Measurements from ENCODE around the gene FBH1. TPM values are rescaled to one million over a fixed set of nuclear protein-coding genes. Genes with fewer than 3 reads are reported as not detected.

FBH1 gene
- total and polyA plus RNA-seq, 10 of the 15 experiments (the other 5 are each of a cell fraction or from before 2014, with no cell fraction given): 6.1 to 67.6 (median 47.2) TPM

- H3K4me3 ChIP-seq: no peak overlapping the region
- 86% methylated on average over 7 of the region's 7 CpGs for WGBS (ENCODE audit: insufficient coverage, insufficient replicate concordance, low lambda C conversion rate, missing lambda C conversion rate)
- DNase-seq (ENCODE audit: low read depth, low spot score) (no peak), FAIRE-seq (no peak), ATAC-seq (no peak)
- H3K4me2 ChIP-seq (ENCODE audit: control insufficient read depth, insufficient read depth): no peak overlapping the region
- ChIA-PET RAD21 (ENCODE audit: unreplicated experiment) (no interaction called here), SMC1A (ENCODE audit: uncharacterized antibody, unreplicated experiment) (no interaction called here), POLR2A (interaction anchor here (0.6 kb wide), 1 partner anchor 138 kb away, joined by 4 read pairs; the partner anchor contains the start of gene GDI2), CTCF (interaction anchor here (0.7 kb wide), 1 partner anchor 137 kb away, joined by 3 read pairs; no protein-coding TSS in a partner anchor)
- in situ Hi-C loops (cut with MboI): no loop called here
- intact Hi-C loops (cut with micrococcal nuclease; ENCODE audit: unreplicated experiment): no loop called here
- no peaks in the 10 kb centered on the region for H3K79me2 ChIP-seq (ENCODE audit: control insufficient read depth, insufficient read depth, low read length)
- H3K4me1 ChIP-seq (ENCODE audit: control insufficient read depth, insufficient read depth, low read length): no peaks in the 10 kb centered on the region
- H3K27ac ChIP-seq (ENCODE audit: control insufficient read depth, insufficient read depth): no peak overlapping the region
- H3K36me3 ChIP-seq (ENCODE audit: control insufficient read depth in 2 of 2, insufficient read depth in 2 of 2, low read length in 1 of 2): peaks cover 0 to 4% of the 10 kb centered on the region in 2 experiments; a peak in 1 of 4 replicates
- H2AFZ ChIP-seq (ENCODE audit: control insufficient read depth, low read depth, low read length): no peak overlapping the region
- H3K9me3 ChIP-seq (replicated peaks; ENCODE audit: control insufficient read depth, insufficient read depth, low read length): no peaks in the 10 kb centered on the region
- TF ChIP-seq JUNB (IDR thresholded peaks at IDR 0.05) (no peak), ZNF24 (IDR thresholded peaks at IDR 0.05) (no peak)
- no peaks in the 10 kb centered on the region for H4K20me1 ChIP-seq (ENCODE audit: control insufficient read depth, insufficient read depth)
- no peak overlapping the region for H3K9ac ChIP-seq (ENCODE audit: control insufficient read depth, insufficient read depth, low read length)
- no peaks in the 10 kb centered on the region for H3K27me3 ChIP-seq (replicated peaks in 1 of 2; ENCODE audit: control insufficient read depth in 2 of 2, insufficient read depth in 2 of 2, low read length in 1 of 2)
- BruUV-seq (replicated peaks): no TSS peak
These were observed 61.2 kb downstream of the FBH1 start for GRCh38 chr10:5951167-5951711.

DNA sequence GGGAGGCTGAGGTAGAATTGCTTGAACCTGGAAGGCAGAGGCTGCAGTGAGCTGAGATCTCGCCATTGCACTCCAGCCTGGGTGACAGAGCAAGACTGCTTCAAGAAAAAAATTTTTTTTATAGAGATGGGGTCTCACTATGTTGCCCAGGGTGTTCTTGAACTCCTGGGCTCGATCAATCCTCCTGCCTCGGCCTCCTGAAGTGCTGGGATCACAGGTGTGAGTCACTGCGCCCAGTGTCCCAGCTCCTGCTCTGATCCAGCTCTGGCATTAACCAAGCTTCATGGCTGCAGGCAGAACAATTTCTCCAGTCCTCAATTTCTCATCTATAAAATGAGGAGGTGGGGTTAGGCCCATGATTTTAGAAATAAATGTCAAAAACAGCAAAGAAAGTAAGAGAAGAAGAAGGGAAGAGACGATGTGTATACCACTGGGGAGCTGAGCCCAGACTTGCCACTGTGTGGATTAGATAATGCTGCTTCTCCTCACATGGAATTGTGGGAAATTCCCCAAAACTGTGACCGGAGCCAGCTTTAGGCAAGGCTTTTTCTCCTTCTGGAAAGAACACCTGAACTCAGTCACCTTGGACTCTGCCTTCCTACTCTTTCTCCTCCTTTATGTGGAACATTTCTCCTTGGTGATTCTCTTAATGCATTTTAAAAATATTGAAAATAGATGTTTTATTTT lies 61.8 kb downstream of the FBH1 start:
- 96% methylated on average over 6 of the region's 6 CpGs for WGBS (ENCODE audit: insufficient coverage, insufficient replicate concordance, low lambda C conversion rate, missing lambda C conversion rate)
- no peaks in the 10 kb centered on the region for H3K79me2 ChIP-seq (ENCODE audit: control insufficient read depth, insufficient read depth, low read length)
- H3K27ac ChIP-seq (ENCODE audit: control insufficient read depth, insufficient read depth): no peak overlapping the region
- ChIA-PET CTCF (interaction anchor here (0.7 kb wide), 1 partner anchor 136 kb away, joined by 3 read pairs; no protein-coding TSS in a partner anchor), SMC1A (ENCODE audit: uncharacterized antibody, unreplicated experiment) (no interaction called here), POLR2A (no interaction called here), RAD21 (ENCODE audit: unreplicated experiment) (no interaction called here)
- in situ Hi-C loops (cut with MboI) (no loop called here), intact Hi-C loops (cut with micrococcal nuclease; ENCODE audit: unreplicated experiment) (no loop called here)
- no peak overlapping the region for H3K9ac ChIP-seq (ENCODE audit: control insufficient read depth, insufficient read depth, low read length)
- no peak overlapping the region for H3K4me3 ChIP-seq
- H3K4me2 ChIP-seq (ENCODE audit: control insufficient read depth, insufficient read depth): no peak overlapping the region
- FAIRE-seq (no peak), DNase-seq (ENCODE audit: low read depth, low spot score) (no peak), ATAC-seq (no peak)
- peaks cover 0 to 4% of the 10 kb centered on the region in 2 experiments; a peak in 1 of 4 replicates for H3K36me3 ChIP-seq (ENCODE audit: control insufficient read depth in 2 of 2, insufficient read depth in 2 of 2, low read length in 1 of 2)
- no peaks in the 10 kb centered on the region for H3K4me1 ChIP-seq (ENCODE audit: control insufficient read depth, insufficient read depth, low read length)
- no TSS peak for BruUV-seq (replicated peaks)
- H3K9me3 ChIP-seq (replicated peaks; ENCODE audit: control insufficient read depth, insufficient read depth, low read length): no peaks in the 10 kb centered on the region
- no peaks in the 10 kb centered on the region for H4K20me1 ChIP-seq (ENCODE audit: control insufficient read depth, insufficient read depth)
- H2AFZ ChIP-seq (ENCODE audit: control insufficient read depth, low read depth, low read length): no peak overlapping the region
- H3K27me3 ChIP-seq (replicated peaks in 1 of 2; ENCODE audit: control insufficient read depth in 2 of 2, insufficient read depth in 2 of 2, low read length in 1 of 2): no peaks in the 10 kb centered on the region
- TF ChIP-seq RAD51 (IDR thresholded peaks at IDR 0.05) (no peak), SIX5 (IDR thresholded peaks at IDR 0.05; ENCODE audit: low read depth, low read length, severe bottlenecking) (no peak), ZNF274 (IDR thresholded peaks at IDR 0.05; ENCODE audit: insufficient read depth, insufficient read length) (no peak), LARP7 (IDR thresholded peaks at IDR 0.05) (no peak)
- TF ChIP-seq, protein P1, sequence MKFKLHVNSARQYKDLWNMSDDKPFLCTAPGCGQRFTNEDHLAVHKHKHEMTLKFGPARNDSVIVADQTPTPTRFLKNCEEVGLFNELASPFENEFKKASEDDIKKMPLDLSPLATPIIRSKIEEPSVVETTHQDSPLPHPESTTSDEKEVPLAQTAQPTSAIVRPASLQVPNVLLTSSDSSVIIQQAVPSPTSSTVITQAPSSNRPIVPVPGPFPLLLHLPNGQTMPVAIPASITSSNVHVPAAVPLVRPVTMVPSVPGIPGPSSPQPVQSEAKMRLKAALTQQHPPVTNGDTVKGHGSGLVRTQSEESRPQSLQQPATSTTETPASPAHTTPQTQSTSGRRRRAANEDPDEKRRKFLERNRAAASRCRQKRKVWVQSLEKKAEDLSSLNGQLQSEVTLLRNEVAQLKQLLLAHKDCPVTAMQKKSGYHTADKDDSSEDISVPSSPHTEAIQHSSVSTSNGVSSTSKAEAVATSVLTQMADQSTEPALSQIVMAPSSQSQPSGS (IDR thresholded peaks at IDR 0.05; ENCODE audit: low read length): no peak
- TF ChIP-seq, protein P2, sequence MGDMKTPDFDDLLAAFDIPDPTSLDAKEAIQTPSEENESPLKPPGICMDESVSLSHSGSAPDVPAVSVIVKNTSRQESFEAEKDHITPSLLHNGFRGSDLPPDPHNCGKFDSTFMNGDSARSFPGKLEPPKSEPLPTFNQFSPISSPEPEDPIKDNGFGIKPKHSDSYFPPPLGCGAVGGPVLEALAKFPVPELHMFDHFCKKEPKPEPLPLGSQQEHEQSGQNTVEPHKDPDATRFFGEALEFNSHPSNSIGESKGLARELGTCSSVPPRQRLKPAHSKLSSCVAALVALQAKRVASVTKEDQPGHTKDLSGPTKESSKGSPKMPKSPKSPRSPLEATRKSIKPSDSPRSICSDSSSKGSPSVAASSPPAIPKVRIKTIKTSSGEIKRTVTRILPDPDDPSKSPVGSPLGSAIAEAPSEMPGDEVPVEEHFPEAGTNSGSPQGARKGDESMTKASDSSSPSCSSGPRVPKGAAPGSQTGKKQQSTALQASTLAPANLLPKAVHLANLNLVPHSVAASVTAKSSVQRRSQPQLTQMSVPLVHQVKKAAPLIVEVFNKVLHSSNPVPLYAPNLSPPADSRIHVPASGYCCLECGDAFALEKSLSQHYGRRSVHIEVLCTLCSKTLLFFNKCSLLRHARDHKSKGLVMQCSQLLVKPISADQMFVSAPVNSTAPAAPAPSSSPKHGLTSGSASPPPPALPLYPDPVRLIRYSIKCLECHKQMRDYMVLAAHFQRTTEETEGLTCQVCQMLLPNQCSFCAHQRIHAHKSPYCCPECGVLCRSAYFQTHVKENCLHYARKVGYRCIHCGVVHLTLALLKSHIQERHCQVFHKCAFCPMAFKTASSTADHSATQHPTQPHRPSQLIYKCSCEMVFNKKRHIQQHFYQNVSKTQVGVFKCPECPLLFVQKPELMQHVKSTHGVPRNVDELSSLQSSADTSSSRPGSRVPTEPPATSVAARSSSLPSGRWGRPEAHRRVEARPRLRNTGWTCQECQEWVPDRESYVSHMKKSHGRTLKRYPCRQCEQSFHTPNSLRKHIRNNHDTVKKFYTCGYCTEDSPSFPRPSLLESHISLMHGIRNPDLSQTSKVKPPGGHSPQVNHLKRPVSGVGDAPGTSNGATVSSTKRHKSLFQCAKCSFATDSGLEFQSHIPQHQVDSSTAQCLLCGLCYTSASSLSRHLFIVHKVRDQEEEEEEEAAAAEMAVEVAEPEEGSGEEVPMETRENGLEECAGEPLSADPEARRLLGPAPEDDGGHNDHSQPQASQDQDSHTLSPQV (IDR thresholded peaks at IDR 0.05): no peak

Data from GM12878 (cell line).